ENCODE measurements around the gene NTN1.

NTN1 gene

DNA sequence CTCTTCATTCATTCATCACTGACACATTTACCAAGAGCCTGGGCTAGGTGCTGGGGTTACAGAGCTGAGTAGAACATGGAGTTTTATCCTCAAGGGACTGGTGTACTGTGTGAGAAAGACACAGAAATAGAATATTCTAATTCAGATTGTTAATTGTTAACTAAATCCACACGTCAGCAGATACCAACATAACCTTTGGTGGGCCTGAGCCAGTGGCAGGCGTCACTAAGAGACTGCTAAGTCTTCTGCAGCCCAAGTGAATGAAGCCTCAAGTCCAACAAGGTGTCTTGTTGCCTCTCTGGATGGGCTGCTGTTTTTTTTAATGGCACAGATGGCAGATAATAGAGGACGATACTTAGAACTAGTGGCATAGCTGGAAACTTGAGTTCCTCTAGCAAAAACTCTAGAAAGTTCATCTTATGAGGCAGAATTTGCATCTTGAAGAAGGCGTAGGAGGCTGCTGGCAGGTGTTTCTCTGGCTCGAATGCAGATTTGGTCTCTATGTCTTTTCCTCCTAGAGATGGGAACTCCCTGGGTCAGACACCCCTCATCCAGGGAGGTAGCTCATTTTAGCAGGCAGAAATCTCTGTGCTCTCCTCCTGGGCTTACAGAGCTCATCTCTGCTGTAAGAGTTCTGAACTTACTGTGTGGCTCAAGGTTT, 179.5 kb downstream of the NTN1 start:
- Histone ChIP-seq H4K20me1 (ENCODE audit: insufficient read depth, low read length) (no peaks in the 10 kb centered on the region), H3K79me2 (ENCODE audit: low read length) (no peaks in the 10 kb centered on the region), H3K4me2 (ENCODE audit: low read length) (peak overlapping the region; percentile 80), H3K27ac (ENCODE audit: low read length) (peak overlapping the region; percentile 83), H2AFZ (ENCODE audit: low read depth, low read length) (no peak overlapping the region), H3K9me3 (ENCODE audit: insufficient read depth, low read length) (no peaks in the 10 kb centered on the region), H3K4me3 (ENCODE audit: low read length) (peak overlapping the region; percentile 53), H3K4me1 (ENCODE audit: low read length) (peaks cover 51% of the 10 kb centered on the region), H3K27me3 (ENCODE audit: low read depth, low read length) (no peaks in the 10 kb centered on the region), H3K36me3 (replicated peaks; ENCODE audit: low read depth, low read length) (no peaks in the 10 kb centered on the region), H3K9ac (ENCODE audit: low read length) (peak overlapping the region; percentile 54)
- TF ChIP-seq, protein P1, sequence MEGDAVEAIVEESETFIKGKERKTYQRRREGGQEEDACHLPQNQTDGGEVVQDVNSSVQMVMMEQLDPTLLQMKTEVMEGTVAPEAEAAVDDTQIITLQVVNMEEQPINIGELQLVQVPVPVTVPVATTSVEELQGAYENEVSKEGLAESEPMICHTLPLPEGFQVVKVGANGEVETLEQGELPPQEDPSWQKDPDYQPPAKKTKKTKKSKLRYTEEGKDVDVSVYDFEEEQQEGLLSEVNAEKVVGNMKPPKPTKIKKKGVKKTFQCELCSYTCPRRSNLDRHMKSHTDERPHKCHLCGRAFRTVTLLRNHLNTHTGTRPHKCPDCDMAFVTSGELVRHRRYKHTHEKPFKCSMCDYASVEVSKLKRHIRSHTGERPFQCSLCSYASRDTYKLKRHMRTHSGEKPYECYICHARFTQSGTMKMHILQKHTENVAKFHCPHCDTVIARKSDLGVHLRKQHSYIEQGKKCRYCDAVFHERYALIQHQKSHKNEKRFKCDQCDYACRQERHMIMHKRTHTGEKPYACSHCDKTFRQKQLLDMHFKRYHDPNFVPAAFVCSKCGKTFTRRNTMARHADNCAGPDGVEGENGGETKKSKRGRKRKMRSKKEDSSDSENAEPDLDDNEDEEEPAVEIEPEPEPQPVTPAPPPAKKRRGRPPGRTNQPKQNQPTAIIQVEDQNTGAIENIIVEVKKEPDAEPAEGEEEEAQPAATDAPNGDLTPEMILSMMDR (IDR thresholded peaks at IDR 0.05; ENCODE audit: low read depth, low read length), result no peak
- no peak for TF ChIP-seq EZH2phosphoT487 (IDR thresholded peaks at IDR 0.05; ENCODE audit: low read depth)

DNA sequence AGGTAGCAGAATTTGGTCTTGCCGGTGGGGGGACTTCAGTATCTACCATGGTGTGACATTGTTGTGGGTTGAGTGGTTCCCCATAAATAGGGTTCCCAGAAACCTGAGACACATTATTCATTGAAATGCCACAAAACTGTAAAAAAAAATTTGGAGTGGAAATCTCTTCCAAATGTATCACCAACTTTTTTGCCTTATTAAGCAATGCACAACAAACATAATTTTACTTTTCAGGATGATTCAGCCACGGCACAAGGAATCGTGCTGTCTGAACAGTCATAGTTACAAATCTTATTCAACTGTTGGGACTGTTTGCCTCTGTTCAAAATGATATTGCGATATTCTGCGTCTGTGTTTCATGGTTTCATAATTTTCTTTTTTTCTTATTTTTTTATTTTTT, 181.2 kb downstream of the NTN1 start:
- Histone ChIP-seq H3K27ac (ENCODE audit: low read length) (no peak overlapping the region), H3K27me3 (ENCODE audit: low read depth, low read length) (no peaks in the 10 kb centered on the region), H3K9ac (ENCODE audit: low read length) (no peak overlapping the region), H3K9me3 (ENCODE audit: insufficient read depth, low read length) (no peaks in the 10 kb centered on the region), H3K36me3 (replicated peaks; ENCODE audit: low read depth, low read length) (no peaks in the 10 kb centered on the region), H2AFZ (ENCODE audit: low read depth, low read length) (no peak overlapping the region), H3K4me3 (ENCODE audit: low read length) (no peak overlapping the region), H3K79me2 (ENCODE audit: low read length) (no peaks in the 10 kb centered on the region), H3K4me2 (ENCODE audit: low read length) (no peak overlapping the region), H3K4me1 (ENCODE audit: low read length) (peaks cover 51% of the 10 kb centered on the region), H4K20me1 (ENCODE audit: insufficient read depth, low read length) (no peaks in the 10 kb centered on the region)
- TF ChIP-seq EZH2phosphoT487 (IDR thresholded peaks at IDR 0.05; ENCODE audit: low read depth), result no peak
- TF ChIP-seq, protein P1 (IDR thresholded peaks at IDR 0.05; ENCODE audit: low read depth, low read length), result no peak

DNA sequence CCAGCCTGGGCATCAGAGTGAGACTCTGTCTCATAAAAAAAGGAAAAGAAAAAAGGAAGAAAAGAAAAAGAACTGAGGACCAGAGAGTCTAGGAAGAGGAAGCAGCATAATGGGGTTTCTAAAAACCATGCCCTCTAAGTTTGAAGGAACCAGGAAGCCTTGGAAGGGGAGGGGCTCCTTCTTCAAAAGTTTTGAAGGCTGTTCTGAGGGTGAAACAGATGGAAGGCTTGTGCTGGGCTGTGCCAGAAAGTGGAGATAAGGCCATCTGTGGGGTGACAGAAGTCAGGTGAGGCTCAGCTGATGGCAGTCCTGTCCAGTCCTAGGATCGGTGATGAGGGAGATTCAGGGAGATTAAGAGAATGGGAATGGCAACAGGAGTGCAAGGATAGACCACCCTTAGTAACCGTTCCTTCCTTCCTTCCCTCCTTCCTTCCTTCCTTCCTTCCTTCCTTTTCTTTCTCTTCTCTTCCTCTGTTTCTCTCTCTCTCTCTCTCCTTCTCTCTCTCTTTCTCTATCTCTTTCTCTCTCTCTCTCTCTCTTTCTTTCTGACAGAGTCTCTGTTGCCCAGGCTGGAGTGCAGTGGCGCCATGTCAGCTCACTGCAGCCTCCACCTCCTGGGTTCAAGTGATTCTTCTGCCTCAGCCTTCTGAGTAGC, 182.6 kb downstream of the NTN1 start:
- no peaks in the 10 kb centered on the region for H3K27me3 ChIP-seq (ENCODE audit: low read depth, low read length)
- no peaks in the 10 kb centered on the region for H3K9me3 ChIP-seq (ENCODE audit: insufficient read depth, low read length)
- H3K4me3 ChIP-seq (ENCODE audit: low read length), result no peak overlapping the region
- TF ChIP-seq EZH2phosphoT487 (IDR thresholded peaks at IDR 0.05; ENCODE audit: low read depth), result no peak
- TF ChIP-seq, protein P1 (IDR thresholded peaks at IDR 0.05; ENCODE audit: low read depth, low read length), result no peak
- no peak overlapping the region for H3K9ac ChIP-seq (ENCODE audit: low read length)
- peaks cover 51% of the 10 kb centered on the region for H3K4me1 ChIP-seq (ENCODE audit: low read length)
- H3K27ac ChIP-seq (ENCODE audit: low read length), result peak overlapping the region; percentile 65; the same call in 1 of the 2 replicates
- H3K4me2 ChIP-seq (ENCODE audit: low read length), result peak overlapping the region; percentile 22
- H3K36me3 ChIP-seq (replicated peaks; ENCODE audit: low read depth, low read length), result no peaks in the 10 kb centered on the region
- no peaks in the 10 kb centered on the region for H4K20me1 ChIP-seq (ENCODE audit: insufficient read depth, low read length)
- H2AFZ ChIP-seq (ENCODE audit: low read depth, low read length), result no peak overlapping the region
- no peaks in the 10 kb centered on the region for H3K79me2 ChIP-seq (ENCODE audit: low read length)

DNA sequence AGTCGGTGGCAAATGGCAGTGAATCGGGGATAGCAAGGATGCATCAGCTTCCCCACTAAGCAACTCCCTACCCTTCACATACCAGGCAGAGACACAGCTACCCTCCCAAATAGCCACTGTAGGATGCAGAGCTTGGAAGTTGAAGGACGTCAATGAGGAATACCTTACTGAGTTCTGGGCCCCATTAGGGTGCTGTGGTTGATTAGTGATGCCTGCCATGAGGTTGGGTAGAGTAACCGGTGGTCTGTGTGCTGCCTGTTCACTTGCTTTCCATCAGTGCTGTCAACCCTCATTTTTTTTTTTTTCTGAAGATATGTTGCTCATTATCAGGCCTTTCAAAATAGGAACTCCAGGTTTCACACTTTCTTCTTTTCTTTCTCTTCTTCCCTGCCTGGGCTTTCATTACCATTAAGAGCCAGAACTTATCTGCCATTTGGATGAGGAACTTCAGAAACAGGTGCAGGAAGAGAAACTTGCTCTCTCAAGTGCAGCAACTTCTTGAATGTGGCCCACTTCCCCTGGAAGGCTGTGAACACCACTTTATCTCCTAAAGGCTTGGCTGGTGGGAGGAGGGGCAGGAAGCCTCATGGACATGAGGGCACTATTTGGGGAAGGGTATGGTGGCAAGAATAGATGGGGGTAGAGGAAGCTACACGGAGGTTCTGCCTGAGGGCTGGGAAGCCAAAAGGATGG, 183.5 kb downstream of the NTN1 start:
- H3K27me3 ChIP-seq (ENCODE audit: low read depth, low read length), result no peaks in the 10 kb centered on the region
- TF ChIP-seq, protein P1 (IDR thresholded peaks at IDR 0.05; ENCODE audit: low read depth, low read length), result no peak
- no peak for TF ChIP-seq EZH2phosphoT487 (IDR thresholded peaks at IDR 0.05; ENCODE audit: low read depth)
- no peak overlapping the region; the same call in 1 of the 2 replicates for H3K4me3 ChIP-seq (ENCODE audit: low read length)
- no peaks in the 10 kb centered on the region for H3K79me2 ChIP-seq (ENCODE audit: low read length)
- H4K20me1 ChIP-seq (ENCODE audit: insufficient read depth, low read length), result no peaks in the 10 kb centered on the region
- H3K9ac ChIP-seq (ENCODE audit: low read length), result no peak overlapping the region
- peaks cover 47% of the 10 kb centered on the region for H3K4me1 ChIP-seq (ENCODE audit: low read length)
- no peaks in the 10 kb centered on the region for H3K36me3 ChIP-seq (replicated peaks; ENCODE audit: low read depth, low read length)
- H2AFZ ChIP-seq (ENCODE audit: low read depth, low read length), result no peak overlapping the region
- H3K9me3 ChIP-seq (ENCODE audit: insufficient read depth, low read length), result no peaks in the 10 kb centered on the region
- H3K27ac ChIP-seq (ENCODE audit: low read length), result peak overlapping the region; percentile 65
- H3K4me2 ChIP-seq (ENCODE audit: low read length), result peak overlapping the region; percentile 45

All from OCI-LY3 (cell line).